B cell (primary cell): ENCODE data around the gene STK11. TPM values are rescaled to one million over a fixed set of nuclear protein-coding genes. Genes with fewer than 3 reads are reported as not detected.

Source experiments
- ATAC-seq: fragments of 200-7000 bp; cut with Tn5 transposase; one replicate; pipeline ENCODE4 v1.10.0; 2021; ENCODE audit warnings: low read depth, mild to moderate bottlenecking, moderate number of reproducible peaks, moderate library complexity
- CTCF ChIA-PET: fragments of 350-600 bp; sonication (Branson Sonifier 250); formaldehyde crosslinking; loops from one replicate; lab custom pipeline; 2021; ENCODE audit warnings: antibody characterized with exemption, inconsistent platforms; lab: Charles Lee
- POLR2A ChIA-PET: fragments of 350-600 bp; sonication (Branson Sonifier 250); formaldehyde crosslinking; loops from one replicate; lab custom pipeline; 2021; ENCODE audit warnings: antibody characterized with exemption; lab: Charles Lee
- DNase-seq: peaks from one replicate; pipeline ENCODE4 v3.0.0; 2013
- H2AFZ ChIP-seq: 2 replicates; pipeline ENCODE4 v1.6.1; 2012; ENCODE audit warnings: mild to moderate bottlenecking, low read depth, low read length; ENCODE audit not compliant: insufficient read depth, poor library complexity, severe bottlenecking
- H3K27ac ChIP-seq, 2 donors: 1 replicate in 1 of 2; 2 replicates in 1 of 2; pipeline ENCODE4 v1.5.1; 2012 to 2013; ENCODE audit warnings: low read length in 2 of 2, mild to moderate bottlenecking in 2 of 2, moderate library complexity in 1 of 2
- H3K27me3 ChIP-seq, 4 experiments: fragments of 200-600 bp in 1 of 4; sonication (generic) in 1 of 4; replicated peaks in 1 of 4; 1 replicate in 2 of 4; 2 replicates in 2 of 4; pipeline versions ENCODE4 v1.6.1 to v1.7.0; 2013 to 2016; ENCODE audit warnings: low read length in 3 of 4, mild to moderate bottlenecking in 2 of 4, mixed read lengths in 1 of 4, moderate library complexity in 1 of 4; ENCODE audit not compliant: insufficient read depth in 4 of 4, control insufficient read depth in 3 of 4; ENCODE audit errors: control extremely low read depth in 1 of 4
- H3K36me3 ChIP-seq, 2 experiments: replicated peaks in 1 of 2; 1 replicate in 1 of 2; 2 replicates in 1 of 2; pipeline versions ENCODE4 v1.6.1 to v1.7.1; 2013; ENCODE audit warnings: low read length in 1 of 2; ENCODE audit not compliant: insufficient read depth in 2 of 2, control insufficient read depth in 1 of 2; ENCODE audit errors: control extremely low read depth in 1 of 2, extremely low read depth in 1 of 2
- H3K4me1 ChIP-seq, 2 donors: fragments of 200-600 bp in 1 of 2; sonication (generic) in 1 of 2; 1 replicate in 1 of 2; 2 replicates in 1 of 2; pipeline versions ENCODE4 v1.5.1 to v1.6.1; 2013 to 2017; ENCODE audit warnings: low read length in 2 of 2; ENCODE audit not compliant: control insufficient read depth in 2 of 2, insufficient read depth in 2 of 2
- H3K4me2 ChIP-seq: replicated peaks from 2 replicates; pipeline ENCODE3; 2012; ENCODE audit warnings: mild to moderate bottlenecking, low read depth, low read length; ENCODE audit not compliant: poor library complexity, severe bottlenecking
- H3K4me3 ChIP-seq, 5 experiments: fragments of 200-600 bp in 1 of 5; sonication (generic) in 1 of 5; 1 replicate in 3 of 5; 2 replicates in 2 of 5; pipeline versions ENCODE4 v1.5.1 to v1.7.0; 2011 to 2016; ENCODE audit warnings: low read length in 4 of 5, mild to moderate bottlenecking in 4 of 5, low read depth in 2 of 5, control low read depth in 1 of 5, moderate library complexity in 1 of 5; ENCODE audit not compliant: insufficient read depth in 1 of 5; ENCODE audit errors: control extremely low read depth in 1 of 5, extremely low read depth in 1 of 5
- H3K79me2 ChIP-seq: fragments of 200-600 bp; sonication (generic); one replicate; pipeline ENCODE4 v1.6.0; 2016; ENCODE audit warnings: low read length; ENCODE audit not compliant: control insufficient read depth, insufficient read depth
- H3K9ac ChIP-seq: fragments of 200-600 bp; sonication (generic); 2 replicates; pipeline ENCODE4 v1.6.1; 2017; ENCODE audit warnings: mild to moderate bottlenecking, low read length, moderate library complexity
- H3K9me3 ChIP-seq, 3 donors: one replicate each; pipeline versions ENCODE4 v1.6.1 to v1.7.1; 2013; ENCODE audit warnings: low read length in 2 of 3; ENCODE audit not compliant: control insufficient read depth in 2 of 3, insufficient read depth in 1 of 3; ENCODE audit errors: control extremely low read depth in 1 of 3
- H4K20me1 ChIP-seq: 2 replicates; pipeline ENCODE4 v1.6.0; 2012; ENCODE audit warnings: mild to moderate bottlenecking, low read length; ENCODE audit not compliant: insufficient read depth, control insufficient read depth, poor library complexity, severe bottlenecking
- H3K27ac Mint-ChIP-seq: one replicate; pipeline ENCODE4 v1.8.0; 2021; ENCODE audit warnings: mixed read lengths
- H3K27me3 Mint-ChIP-seq: one replicate; pipeline ENCODE4 v1.8.0; 2021; ENCODE audit warnings: mixed read lengths
- H3K4me1 Mint-ChIP-seq: one replicate; pipeline ENCODE4 v1.8.0; 2021; ENCODE audit warnings: mixed read lengths
- H3K4me3 Mint-ChIP-seq: one replicate; pipeline ENCODE4 v1.8.0; 2021; ENCODE audit warnings: mixed read lengths
- H3K9me3 Mint-ChIP-seq: one replicate; pipeline ENCODE4 v1.8.0; 2022; ENCODE audit warnings: mixed read lengths; ENCODE audit not compliant: insufficient read depth
- EZH2 ChIP-seq: IDR thresholded peaks from 2 replicates; pipeline ENCODE4 v1.6.1; 2012; ENCODE audit warnings: borderline replicate concordance, low read depth, mild to moderate bottlenecking, moderate library complexity, low read length; ENCODE audit not compliant: insufficient read depth, poor library complexity, severe bottlenecking
- WGBS: methylation state at CpG from one replicate; pipeline ENCODE4 v1.1.5; 2013; ENCODE audit warnings: missing lambda C conversion rate; ENCODE audit not compliant: insufficient coverage; 5-methylcytosine and 5-hydroxymethylcytosine counted together
- intact Hi-C: fragments of 100-400 bp; cut with micrococcal nuclease; formaldehyde crosslinking; loops from one replicate; pipeline ENCODE4 v1.10.0; 2022
- polyA plus RNA-seq: library from polyadenylated mRNA; depleted of rRNA; stranded (reverse); fragments of >200 nt; gene quantifications from 2 replicates; pipeline ENCODE4 v1.2.3, GENCODE V29; 2012
- total RNA-seq, 2 donors: library from RNA; stranded (reverse); fragments of 120-200 nt in 1 of 2; gene quantifications; 1 replicate in 1 of 2; 2 replicates in 1 of 2; pipeline versions ENCODE4 v1.2.3 to v1.2.4, GENCODE V29; 2013 to 2022
- TF ChIP-seq, protein P1 (sequence below): fragments of 200-600 bp; IDR thresholded peaks from one replicate; pipeline ENCODE4 v1.8.0; 2022; ENCODE audit warnings: antibody characterized with exemption, mild to moderate bottlenecking

The STK11 gene
- total and polyA plus RNA-seq, 2 donors (not counting 1 experiment from before 2014, with no cell fraction given), result 87.9 to 89.9 TPM

DNA sequence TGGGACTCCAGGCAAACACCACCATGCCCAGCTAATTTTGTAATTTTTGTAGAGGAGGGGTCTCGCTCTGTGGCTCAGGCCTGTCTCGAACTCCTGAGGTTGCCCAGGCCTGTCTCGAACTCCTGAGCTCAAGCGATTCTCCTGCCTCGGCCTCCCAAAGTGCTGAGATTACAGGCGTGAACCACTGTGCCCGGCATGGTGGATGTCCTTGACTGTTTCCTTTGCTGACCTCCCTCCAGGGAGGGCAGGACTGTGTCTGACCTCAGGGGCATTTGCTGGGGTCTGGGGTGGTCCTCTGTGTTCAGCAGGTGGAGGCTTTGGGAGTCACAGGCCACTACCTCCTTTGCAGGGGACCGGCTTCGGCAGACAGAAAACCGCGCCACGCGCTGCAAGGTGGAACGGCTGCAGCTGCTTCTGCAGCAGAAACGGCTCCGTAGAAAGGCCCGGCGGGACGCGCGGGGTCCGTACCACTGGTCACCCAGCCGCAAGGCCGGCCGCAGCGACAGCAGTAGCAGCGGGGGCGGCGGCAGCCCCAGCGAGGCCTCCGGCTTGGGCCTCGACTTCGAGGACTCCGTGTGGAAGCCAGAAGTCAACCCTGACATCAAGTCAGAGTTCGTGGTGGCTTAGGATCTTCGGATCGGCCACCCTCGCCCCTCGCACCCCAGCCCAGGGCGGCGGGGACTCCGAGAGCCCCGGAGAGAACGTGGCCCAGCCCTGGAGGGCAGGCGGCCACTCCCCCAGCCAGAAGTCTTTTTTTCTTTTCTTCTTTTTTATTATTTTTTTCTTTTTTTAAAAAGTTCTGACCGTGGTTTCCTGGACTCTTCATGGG is 51.3 kb downstream of the STK11 start:
- TF ChIP-seq, protein P1, sequence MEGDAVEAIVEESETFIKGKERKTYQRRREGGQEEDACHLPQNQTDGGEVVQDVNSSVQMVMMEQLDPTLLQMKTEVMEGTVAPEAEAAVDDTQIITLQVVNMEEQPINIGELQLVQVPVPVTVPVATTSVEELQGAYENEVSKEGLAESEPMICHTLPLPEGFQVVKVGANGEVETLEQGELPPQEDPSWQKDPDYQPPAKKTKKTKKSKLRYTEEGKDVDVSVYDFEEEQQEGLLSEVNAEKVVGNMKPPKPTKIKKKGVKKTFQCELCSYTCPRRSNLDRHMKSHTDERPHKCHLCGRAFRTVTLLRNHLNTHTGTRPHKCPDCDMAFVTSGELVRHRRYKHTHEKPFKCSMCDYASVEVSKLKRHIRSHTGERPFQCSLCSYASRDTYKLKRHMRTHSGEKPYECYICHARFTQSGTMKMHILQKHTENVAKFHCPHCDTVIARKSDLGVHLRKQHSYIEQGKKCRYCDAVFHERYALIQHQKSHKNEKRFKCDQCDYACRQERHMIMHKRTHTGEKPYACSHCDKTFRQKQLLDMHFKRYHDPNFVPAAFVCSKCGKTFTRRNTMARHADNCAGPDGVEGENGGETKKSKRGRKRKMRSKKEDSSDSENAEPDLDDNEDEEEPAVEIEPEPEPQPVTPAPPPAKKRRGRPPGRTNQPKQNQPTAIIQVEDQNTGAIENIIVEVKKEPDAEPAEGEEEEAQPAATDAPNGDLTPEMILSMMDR, result no peak
- no peak for TF ChIP-seq EZH2
- peaks cover 62% of the 10 kb centered on the region for H3K79me2 ChIP-seq
- no peak overlapping the region for H3K4me2 ChIP-seq
- H3K4me3 ChIP-seq, result no peak overlapping the region
- DNase-seq (no peak), ATAC-seq (no peak)
- Mint-ChIP-seq H3K4me3 (peak overlapping the region; percentile 59), H3K9me3 (no peaks in the 10 kb centered on the region), H3K27me3 (no peaks in the 10 kb centered on the region), H3K4me1 (peaks cover 71% of the 10 kb centered on the region), H3K27ac (peak overlapping the region; percentile 81)
- H3K27me3 ChIP-seq, result no peaks in the 10 kb centered on the region
- intact Hi-C loops, result no loop called here
- peaks cover 0 to 44% of the 10 kb centered on the region in 2 experiments for H3K36me3 ChIP-seq
- peaks cover 54 to 91% of the 10 kb centered on the region in 2 donors for H3K4me1 ChIP-seq
- POLR2A ChIA-PET, result interaction anchor here (0.6 to 10.7 kb wide), 2 partner anchors 8 to 1450 kb away, joined by 5 to 305 read pairs; partner anchors contain the start of gene CIRBP
- peaks cover 52% of the 10 kb centered on the region for H4K20me1 ChIP-seq
- no peaks in the 10 kb centered on the region for H3K9me3 ChIP-seq
- CTCF ChIA-PET, result interaction anchor here (1.3 to 5.8 kb wide), 3 partner anchors 8 to 12 kb away, joined by 4 to 113 read pairs (median 18); no protein-coding TSS in a partner anchor
- WGBS, result 87% methylated on average over 40 of the region's 46 CpGs
- no peak overlapping the region for H2AFZ ChIP-seq
- no peak overlapping the region for H3K27ac ChIP-seq
- H3K9ac ChIP-seq, result no peak overlapping the region
